K562 (cell line): ENCODE measurements around the gene SALL3. TPM values are rescaled to one million over a fixed set of nuclear protein-coding genes. Genes with fewer than 3 reads are reported as not detected.

Source experiments
- ATAC-seq: fragments of 200-7000 bp; cut with Tn5 transposase; 3 replicates; pipeline ENCODE4 v1.9.1; 2020; ENCODE audit warnings: moderate library complexity
- BruUV-seq: library from RNA; stranded (reverse); fragments of 400-500 nt; replicated peaks from 2 replicates; lab custom pipeline; 2021; lab: Mats Ljungman, UMichigan
- CTCF ChIA-PET: fragments of 300-600 bp; formaldehyde crosslinking; extraction: SDS; loops from one replicate; lab custom pipeline; 2021; ENCODE audit warnings: low intra/inter-chr PET ratio; lab: Yijun Ruan, JAX
- POLR2A ChIA-PET: fragments of 300-600, 350-650 bp; sonication (Branson Sonifier 250); formaldehyde crosslinking; extraction: SDS; loops from one replicate; lab custom pipeline; 2021; ENCODE audit warnings: antibody characterized with exemption, inconsistent platforms; lab: Yijun Ruan, JAX
- DNase-seq, 4 experiments: peaks; one replicate each; pipeline versions ENCODE4 v3.0.0 to v3.0.0-alpha.2; 2011 to 2018; ENCODE audit warnings: low spot score in 3 of 4, mixed read lengths in 3 of 4; ENCODE audit errors: extremely low read depth in 1 of 4
- FAIRE-seq: peaks from 2 replicates; lab custom pipeline; 2011; peaks lifted over from hg19 to GRCh38; lab: Jason Lieb, UNC
- H2AFZ ChIP-seq: 2 replicates; pipeline ENCODE4 v1.6.0; 2011; ENCODE audit warnings: low read depth, low read length, control low read depth, inconsistent platforms
- H3K27ac ChIP-seq: fragments of 200-600 bp; 3 replicates; pipeline ENCODE4 v1.8.0; 2011; ENCODE audit warnings: low read depth, mild to moderate bottlenecking, control low read depth, inconsistent platforms, low read length, moderate library complexity, mixed read lengths; ENCODE audit errors: extremely low read depth
- H3K27me3 ChIP-seq, 2 experiments: fragments of 300-600 bp in 1 of 2; 2 replicates in 1 of 2; 3 replicates in 1 of 2; pipeline versions ENCODE4 v1.6.0 to v1.8.0; 2011; ENCODE audit warnings: inconsistent platforms in 2 of 2, low read length in 2 of 2, mild to moderate bottlenecking in 1 of 2, mixed read lengths in 1 of 2, moderate library complexity in 1 of 2; ENCODE audit not compliant: control insufficient read depth in 2 of 2, insufficient read depth in 2 of 2
- H3K36me3 ChIP-seq: fragments of 300-600 bp; 3 replicates; pipeline ENCODE4 v1.8.0; 2011; ENCODE audit warnings: mild to moderate bottlenecking, low read length, inconsistent platforms; ENCODE audit not compliant: control insufficient read depth, insufficient read depth
- H3K4me1 ChIP-seq, 2 experiments: fragments of 200-600 bp in 1 of 2; replicated peaks in 1 of 2; 2 replicates in 1 of 2; 3 replicates in 1 of 2; pipeline versions ENCODE4 v1.5.1 to v1.8.0; 2011; ENCODE audit warnings: inconsistent platforms in 2 of 2, low read length in 2 of 2, mild to moderate bottlenecking in 1 of 2, mixed read lengths in 1 of 2, moderate library complexity in 1 of 2; ENCODE audit not compliant: control insufficient read depth in 2 of 2, insufficient read depth in 2 of 2
- H3K4me2 ChIP-seq: 2 replicates; pipeline ENCODE4 v1.6.1; 2011; ENCODE audit warnings: low read length, control low read depth, inconsistent platforms, mixed read lengths; ENCODE audit not compliant: insufficient read depth
- H3K4me3 ChIP-seq: fragments of 200-600 bp; sonication (generic), shearing (Covaris generic); 2 replicates; pipeline ENCODE4 v1.5.1; 2016; ENCODE audit warnings: control low read depth, inconsistent platforms
- H3K79me2 ChIP-seq: fragments of 200-600 bp; 3 replicates; pipeline ENCODE4 v1.8.0; 2011; ENCODE audit warnings: low read length, inconsistent platforms; ENCODE audit not compliant: control insufficient read depth, insufficient read depth
- H3K9ac ChIP-seq, 2 experiments: 2 replicates each; pipeline versions ENCODE4 v1.6.0 to v1.6.1; 2011; ENCODE audit warnings: low read depth in 2 of 2, low read length in 2 of 2, control low read depth in 1 of 2, inconsistent platforms in 1 of 2, mild to moderate bottlenecking in 1 of 2, mixed read lengths in 1 of 2; ENCODE audit not compliant: insufficient read depth in 1 of 2
- H3K9me1 ChIP-seq: one replicate; pipeline ENCODE4 v1.6.0; 2011; ENCODE audit warnings: inconsistent platforms, mild to moderate bottlenecking, low read length, moderate library complexity; ENCODE audit not compliant: control insufficient read depth, insufficient read depth
- H3K9me3 ChIP-seq: replicated peaks from 2 replicates; pipeline ENCODE4 v1.5.1; 2011; ENCODE audit warnings: low read depth, low read length, inconsistent platforms; ENCODE audit not compliant: control insufficient read depth, insufficient read depth
- H4K20me1 ChIP-seq: replicated peaks from 2 replicates; pipeline ENCODE4 v1.6.1; 2011; ENCODE audit warnings: low read length, inconsistent platforms, mixed read lengths; ENCODE audit not compliant: control insufficient read depth, insufficient read depth
- BRD4 ChIP-seq: fragments of 200-600 bp; sonication (generic); IDR thresholded peaks from 2 replicates; pipeline ENCODE4 v1.6.1; 2017; ENCODE audit warnings: inconsistent platforms
- DPF2 ChIP-seq: fragments of 450-650 bp; IDR thresholded peaks from 2 replicates; pipeline ENCODE4 v1.6.1; 2016
- JUN ChIP-seq, 2 experiments: sonication (generic) in 1 of 2; formaldehyde crosslinking in 1 of 2; IDR thresholded peaks; 2 replicates each; pipeline versions ENCODE4 v1.6.1 to v1.8.0; 2012 to 2022; ENCODE audit warnings: borderline replicate concordance in 2 of 2, mild to moderate bottlenecking in 2 of 2, improper control_type of control experiment in 1 of 2, low read depth in 1 of 2, low read length in 1 of 2, missing genetic modification reagents in 1 of 2
- SMC3 ChIP-seq: conservative IDR thresholded peaks from 2 replicates; pipeline ENCODE4 v1.6.1; 2011; ENCODE audit warnings: low read depth, low read length, improper control_type of control experiment; ENCODE audit not compliant: insufficient read depth
- SUPT5H ChIP-seq: fragments of 450-650 bp; IDR thresholded peaks from 2 replicates; pipeline ENCODE4 v1.6.1; 2016
- ZNF316 ChIP-seq: fragments of 450-650 bp; IDR thresholded peaks from 2 replicates; pipeline ENCODE4 v1.6.1; 2016
- ZNF79 ChIP-seq: fragments of 250-450 bp; sonication (Bioruptor Pico); IDR thresholded peaks from 2 replicates; pipeline ENCODE4 v1.4.0; 2020; ENCODE audit warnings: low read depth, mild to moderate bottlenecking, moderate library complexity
- ZNF830 ChIP-seq: fragments of 250-450 bp; sonication (Bioruptor Pico); IDR thresholded peaks from 2 replicates; pipeline ENCODE4 v1.5.0; 2021; ENCODE audit warnings: mild to moderate bottlenecking
- WGBS: fragments of 100-300 bp; shearing (Covaris generic); methylation state at CpG from one replicate; pipeline ENCODE4 v1.1.6; 2016; ENCODE audit warnings: low coverage, mixed read lengths; ENCODE audit not compliant: insufficient coverage; ENCODE audit errors: missing lambda C conversion rate; 5-methylcytosine and 5-hydroxymethylcytosine counted together
- in situ Hi-C: fragments of 300-500 bp; cut with MboI; formaldehyde crosslinking; loops from 4 replicates; pipeline ENCODE4 v1.15.0; 2018; ENCODE audit warnings: inconsistent platforms, mixed read lengths
- intact Hi-C: fragments of 100-400 bp; cut with micrococcal nuclease; formaldehyde crosslinking; loops from 2 replicates; pipeline ENCODE4 v1.14.2; 2022
- polyA plus RNA-seq, 8 experiments: library from polyadenylated mRNA; depleted of rRNA in 4 of 8; stranded (reverse) in 5 of 8; unstranded in 3 of 8; fragments of >200 nt; fragmentation: Nextera tagmentation in 2 of 8; fragmentation: Illumina TruSeq in 1 of 8; extraction: Ambion mirVana in 2 of 8; extraction: Trizol in 1 of 8; gene quantifications; 2 replicates each; pipeline versions ENCODE4 v1.2.1 to v1.2.3, GENCODE V29; 2011 to 2014; ENCODE audit warnings: inconsistent platforms in 1 of 8, missing spikeins in 1 of 8
- total RNA-seq, 7 experiments: library from RNA; depleted of rRNA in 6 of 7; stranded (reverse); fragments of >200 nt in 6 of 7; fragmentation: Illumina TruSeq in 2 of 7; extraction: Trizol in 2 of 7; gene quantifications; 2 replicates each; pipeline versions ENCODE4 v1.2.1 to v1.2.3, GENCODE V29; 2011 to 2021; ENCODE audit warnings: low replicate concordance in 1 of 7

The SALL3 gene
- total and polyA plus RNA-seq, 9 of the 15 experiments (the other 6 are each of a cell fraction or from before 2014, with no cell fraction given): not detected

DNA sequence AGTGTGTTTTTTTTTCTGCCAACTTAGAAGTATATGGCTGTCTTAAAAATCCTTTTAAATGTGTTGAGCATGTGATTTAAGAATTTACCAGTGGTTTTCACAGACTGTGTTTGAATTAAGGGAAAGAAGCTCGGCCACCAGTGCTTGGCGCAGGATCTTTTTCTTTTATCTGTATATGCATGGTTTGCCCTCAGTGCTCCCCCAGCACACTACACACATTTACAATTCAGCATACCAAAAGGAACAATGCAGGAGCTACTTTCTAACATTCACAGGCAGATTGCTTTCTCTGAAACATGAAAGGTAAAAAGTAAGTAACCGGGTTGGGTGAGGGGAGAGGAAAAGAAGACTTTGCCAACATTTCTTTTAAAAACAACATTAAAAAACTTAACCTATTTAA, 3.9 kb downstream of the SALL3 start:
- peaks cover 6 to 11% of the 10 kb centered on the region in 2 experiments; a peak in 4 of 5 replicates for H3K27me3 ChIP-seq
- CTCF ChIA-PET: no interaction called here
- TF ChIP-seq DPF2 (no peak), ZNF316 (no peak), SMC3 (no peak), JUN (IDR thresholded peaks at IDR 0.05; ENCODE audit: borderline replicate concordance, low read depth, low read length) (no peak), JUN (CRISPR knock-in tag; IDR thresholded peaks at IDR 0.05; ENCODE audit: borderline replicate concordance) (no peak), ZNF830 (CRISPR knock-in tag) (no peak), ZNF79 (no peak), BRD4 (no peak), SUPT5H (no peak)
- no peak overlapping the region for H2AFZ ChIP-seq
- H3K27ac ChIP-seq: no peak overlapping the region
- H3K4me2 ChIP-seq: no peak overlapping the region
- no TSS peak for BruUV-seq
- 8% methylated on average over 2 of the region's 3 CpGs for WGBS
- no peaks in the 10 kb centered on the region for H3K9me3 ChIP-seq
- no peak overlapping the region for H3K4me3 ChIP-seq
- no peaks in the 10 kb centered on the region for H3K36me3 ChIP-seq
- no peak overlapping the region for H3K9ac ChIP-seq
- in situ Hi-C loops (no loop called here), intact Hi-C loops (no loop called here)
- DNase-seq (no peak), FAIRE-seq (no peak), ATAC-seq (no peak)
- no peaks in the 10 kb centered on the region for H3K79me2 ChIP-seq
- no peaks in the 10 kb centered on the region for H4K20me1 ChIP-seq
- no peaks in the 10 kb centered on the region for H3K9me1 ChIP-seq
- no peaks in the 10 kb centered on the region; a peak in 1 of 5 replicates for H3K4me1 ChIP-seq
- POLR2A ChIA-PET: interaction anchor here (0.6 kb wide), 1 partner anchor 13 kb away, joined by 3 read pairs; no protein-coding TSS in a partner anchor
